HepG2 (cell line): ENCODE results near the gene DYSF. TPM values are rescaled to one million over a fixed set of nuclear protein-coding genes. Genes with fewer than 3 reads are reported as not detected.

ENCODE experiments used
- ARID2 ChIP-seq: sonication (generic); formaldehyde crosslinking; IDR thresholded peaks from 2 replicates; pipeline ENCODE4 v1.8.1; 2022; ENCODE audit warnings: mild to moderate bottlenecking, missing genetic modification reagents, borderline replicate concordance
- ARID3A ChIP-seq: IDR thresholded peaks from 2 replicates; pipeline ENCODE4 v1.6.1; 2012; ENCODE audit warnings: low read depth, low read length, improper control_type of control experiment
- ATF2 ChIP-seq: sonication (generic); formaldehyde crosslinking; IDR thresholded peaks from 2 replicates; pipeline ENCODE4 v1.4.0; 2020; ENCODE audit warnings: missing genetic modification reagents
- ATF6 ChIP-seq: sonication (generic); formaldehyde crosslinking; conservative IDR thresholded peaks from 2 replicates; pipeline ENCODE4 v1.4.0; 2020; ENCODE audit warnings: missing genetic modification reagents
- CCDC6 ChIP-seq: sonication (generic); formaldehyde crosslinking; IDR thresholded peaks from 2 replicates; pipeline ENCODE4 v1.8.1; 2022; ENCODE audit warnings: mild to moderate bottlenecking, missing genetic modification reagents, moderate library complexity
- CERS6 ChIP-seq: sonication (generic); formaldehyde crosslinking; IDR thresholded peaks from 2 replicates; pipeline ENCODE4 v1.5.0; 2020; ENCODE audit warnings: missing genetic modification reagents
- DR1 ChIP-seq: sonication (generic); formaldehyde crosslinking; IDR thresholded peaks from 2 replicates; pipeline ENCODE4 v1.8.0; 2021; ENCODE audit warnings: mild to moderate bottlenecking, missing genetic modification reagents, inconsistent platforms
- ELF4 ChIP-seq: sonication (generic); formaldehyde crosslinking; IDR thresholded peaks from 2 replicates; pipeline ENCODE4 v1.5.0; 2020; ENCODE audit warnings: missing genetic modification reagents, mild to moderate bottlenecking, moderate library complexity, borderline replicate concordance
- HES4 ChIP-seq: sonication (generic); formaldehyde crosslinking; IDR thresholded peaks from 2 replicates; pipeline ENCODE4 v1.9.0; 2021; ENCODE audit warnings: mild to moderate bottlenecking, missing genetic modification reagents, borderline replicate concordance
- HOXD1 ChIP-seq: sonication (generic); formaldehyde crosslinking; IDR thresholded peaks from 2 replicates; pipeline ENCODE4 v1.5.0; 2020; ENCODE audit warnings: missing genetic modification reagents
- IRX3 ChIP-seq: sonication (generic); formaldehyde crosslinking; IDR thresholded peaks from 2 replicates; pipeline ENCODE4 v1.8.1; 2023; ENCODE audit warnings: mild to moderate bottlenecking, low read depth, missing genetic modification reagents, borderline replicate concordance
- NR0B2 ChIP-seq: sonication (generic); formaldehyde crosslinking; IDR thresholded peaks from 2 replicates; pipeline ENCODE4 v1.4.0; 2020; ENCODE audit warnings: mild to moderate bottlenecking, missing genetic modification reagents
- RFX1 ChIP-seq: fragments of 450-650 bp; IDR thresholded peaks from 2 replicates; pipeline ENCODE4 v1.6.1; 2017
- USF2 ChIP-seq, 2 experiments: sonication (generic) in 1 of 2; formaldehyde crosslinking in 1 of 2; IDR thresholded peaks; 2 replicates each; pipeline versions ENCODE4 v1.5.1 to v1.6.1; 2011 to 2020; ENCODE audit warnings: borderline replicate concordance in 1 of 2, low read depth in 1 of 2, low read length in 1 of 2, mild to moderate bottlenecking in 1 of 2, missing genetic modification reagents in 1 of 2, moderate library complexity in 1 of 2
- ZFAT ChIP-seq: sonication (generic); formaldehyde crosslinking; conservative IDR thresholded peaks from 2 replicates; pipeline ENCODE4 v1.8.1; 2023; ENCODE audit warnings: missing genetic modification reagents, inconsistent platforms
- ZMYM4 ChIP-seq: sonication (generic); formaldehyde crosslinking; IDR thresholded peaks from 2 replicates; pipeline ENCODE4 v1.8.1; 2023; ENCODE audit warnings: mild to moderate bottlenecking, missing genetic modification reagents
- ZNF20 ChIP-seq: sonication (generic); formaldehyde crosslinking; IDR thresholded peaks from 2 replicates; pipeline ENCODE4 v1.4.0; 2020; ENCODE audit warnings: mild to moderate bottlenecking, moderate library complexity, missing genetic modification reagents
- ZNF557 ChIP-seq: sonication (generic); formaldehyde crosslinking; IDR thresholded peaks from 2 replicates; pipeline ENCODE4 v1.4.0; 2020; ENCODE audit warnings: missing genetic modification reagents
- ZNF740 ChIP-seq: sonication (generic); formaldehyde crosslinking; IDR thresholded peaks from 2 replicates; pipeline ENCODE4 v1.4.0; 2020; ENCODE audit warnings: missing genetic modification reagents
- ZNF747 ChIP-seq: sonication (generic); formaldehyde crosslinking; IDR thresholded peaks from 2 replicates; pipeline ENCODE4 v1.8.1; 2023; ENCODE audit warnings: missing genetic modification reagents, mild to moderate bottlenecking, borderline replicate concordance
- ZNF792 ChIP-seq: IDR thresholded peaks from 2 replicates; pipeline ENCODE4 v1.6.1; 2016
- polyA plus RNA-seq, 8 experiments: library from polyadenylated mRNA; depleted of rRNA in 3 of 8; stranded (reverse) in 7 of 8; unstranded in 1 of 8; fragments of >200 nt; fragmentation: Illumina TruSeq in 4 of 8; extraction: Trizol in 4 of 8; gene quantifications; 2 replicates each; pipeline versions ENCODE4 v1.2.1 to v1.2.3, GENCODE V29; 2011 to 2016; ENCODE audit warnings: low read depth in 4 of 8, missing spikeins in 1 of 8, mixed read lengths in 1 of 8; ENCODE audit not compliant: insufficient read depth in 1 of 8
- total RNA-seq, 5 experiments: library from RNA; depleted of rRNA; stranded (reverse); fragments of >200 nt; fragmentation: Illumina TruSeq; extraction: Trizol; gene quantifications; 2 replicates each; pipeline ENCODE4 v1.2.3, GENCODE V29; 2016; ENCODE audit warnings: low read depth in 1 of 5

Gene DYSF
- total and polyA plus RNA-seq, 2 of the 13 experiments (the other 11 are each of a cell fraction or from before 2014, with no cell fraction given) = 0.15 to 2.4 TPM

- TF ChIP-seq IRX3 (CRISPR knock-in tag) = no peak
- no peak for TF ChIP-seq ZNF20 (CRISPR knock-in tag)
- TF ChIP-seq ATF6 (CRISPR knock-in tag) = no peak
- TF ChIP-seq ARID3A = peak; percentile 97
- TF ChIP-seq NR0B2 (CRISPR knock-in tag) = no peak
- no peak for TF ChIP-seq ZNF557 (CRISPR knock-in tag)
- TF ChIP-seq ZNF747 (CRISPR knock-in tag) = no peak
- no peak for TF ChIP-seq ELF4 (CRISPR knock-in tag)
- TF ChIP-seq ZMYM4 = peak; percentile 73
- no peak for TF ChIP-seq HES4 (CRISPR knock-in tag)
- TF ChIP-seq ARID2 = no peak
- no peak for TF ChIP-seq USF2 (IDR thresholded peaks at IDR 0.05; ENCODE audit: low read depth, low read length)
- TF ChIP-seq USF2 (CRISPR knock-in tag; IDR thresholded peaks at IDR 0.05; ENCODE audit: borderline replicate concordance) = no peak
- no peak for TF ChIP-seq ZFAT (CRISPR knock-in tag)
- no peak for TF ChIP-seq ZNF740 (CRISPR knock-in tag)
- peak; percentile 53; the same call in 1 of the 2 replicates for TF ChIP-seq ATF2
- no peak for TF ChIP-seq DR1 (CRISPR knock-in tag)
- TF ChIP-seq ZNF792 (CRISPR knock-in tag) = peak; percentile 60; the same call in 1 of the 2 replicates
- peak; percentile 28; the same call in 1 of the 2 replicates for TF ChIP-seq RFX1
- no peak for TF ChIP-seq CERS6
- no peak for TF ChIP-seq CCDC6 (CRISPR knock-in tag)
- no peak for TF ChIP-seq HOXD1 (CRISPR knock-in tag)
Observed at GRCh38 chr2:71531522-71532047, 78.2 kb downstream of the DYSF start (continued).
